Peyer's patch (tissue), 4 donors: ENCODE data around the gene SLC25A34. TPM values are rescaled to one million over a fixed set of nuclear protein-coding genes. Genes with fewer than 3 reads are reported as not detected.
A peak's percentile ranks its signal among the peaks of the same experiment; 100 is the strongest.

Experiments
- DNase-seq, 3 donors: peaks; one replicate each; pipeline ENCODE4 v3.0.0-alpha.2; 2017 to 2019
- H3K27ac ChIP-seq, 4 donors: fragments of 200-600 bp; sonication (generic); one replicate each; pipeline ENCODE4 v1.5.1; 2016 to 2019
- H3K27me3 ChIP-seq, 2 donors: fragments of 200-600 bp; sonication (generic); one replicate each; pipeline ENCODE4 v1.5.1; 2019
- H3K36me3 ChIP-seq, 3 donors: fragments of 200-600 bp; sonication (generic); one replicate each; pipeline ENCODE4 v1.5.1; 2016 to 2019
- H3K4me1 ChIP-seq, 4 donors: fragments of 200-600 bp; sonication (generic); one replicate each; pipeline ENCODE4 v1.5.1; 2016 to 2019
- H3K4me3 ChIP-seq, 4 donors: fragments of 200-600 bp; sonication (generic); 1 replicate in 3 of 4; 2 replicates in 1 of 4; pipeline ENCODE4 v1.5.1; 2016 to 2019; ENCODE audit warnings: mild to moderate bottlenecking in 1 of 4
- H3K9me3 ChIP-seq, 4 donors: fragments of 200-600 bp; sonication (generic); one replicate each; pipeline ENCODE4 v1.5.1; 2016 to 2019; ENCODE audit warnings: mild to moderate bottlenecking in 1 of 4
- POLR2A ChIP-seq, 2 donors: fragments of 450-650 bp; IDR thresholded peaks; one replicate each; pipeline ENCODE4 v1.5.1; 2017; ENCODE audit warnings: antibody characterized with exemption in 2 of 2, mild to moderate bottlenecking in 2 of 2, moderate library complexity in 2 of 2
- total RNA-seq, 4 donors: library from RNA; depleted of rRNA; stranded (reverse); fragments of >200 nt; gene quantifications; one replicate each; pipeline ENCODE4 v1.1.0, GENCODE V29; 2016
- TF ChIP-seq, protein P1 (sequence below), 6 experiments: fragments of 450-650 bp in 4 of 6; fragments of 200-600 bp in 2 of 6; sonication (generic) in 1 of 6; IDR thresholded peaks; one replicate each; pipeline ENCODE4 v1.5.1; 2017 to 2019; ENCODE audit warnings: antibody characterized with exemption in 6 of 6, mild to moderate bottlenecking in 3 of 6, moderate library complexity in 1 of 6

Gene SLC25A34
- total RNA-seq, 4 donors from 2014 or later: 32.2 to 127 (median 69.5) TPM

DNA sequence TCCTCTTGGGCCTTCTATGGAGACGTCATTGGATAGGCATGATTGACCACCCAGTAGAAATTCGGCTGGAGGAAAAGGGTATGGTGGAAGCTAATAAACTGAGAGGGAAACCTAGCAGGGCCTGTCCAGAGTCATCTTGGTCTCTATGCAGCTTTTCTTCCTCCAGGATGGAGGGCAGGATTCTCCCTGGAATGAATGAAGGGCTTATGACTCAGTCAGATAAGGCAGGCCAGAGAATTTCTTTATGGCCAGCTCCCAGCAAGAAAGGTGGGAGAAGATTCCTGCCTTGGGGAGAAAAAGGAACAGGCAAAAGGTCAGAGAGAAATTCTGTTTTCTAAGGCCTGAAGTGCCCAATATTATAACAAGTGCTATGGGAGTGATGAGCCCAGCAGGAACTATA lies 39.6 kb downstream of the SLC25A34 start:
- no peak for DNase-seq
- Histone ChIP-seq H3K4me1 (peaks cover 0 to 19% (median 2%) of the 10 kb centered on the region in 4 donors), H3K36me3 (peaks cover 0 to 78% (median 0%) of the 10 kb centered on the region in 3 donors), H3K27ac (no peak overlapping the region), H3K27me3 (no peaks in the 10 kb centered on the region), H3K9me3 (no peaks in the 10 kb centered on the region), H3K4me3 (no peak overlapping the region)
- TF ChIP-seq POLR2A (IDR thresholded peaks at IDR 0.05): no peak
- TF ChIP-seq, protein P1, sequence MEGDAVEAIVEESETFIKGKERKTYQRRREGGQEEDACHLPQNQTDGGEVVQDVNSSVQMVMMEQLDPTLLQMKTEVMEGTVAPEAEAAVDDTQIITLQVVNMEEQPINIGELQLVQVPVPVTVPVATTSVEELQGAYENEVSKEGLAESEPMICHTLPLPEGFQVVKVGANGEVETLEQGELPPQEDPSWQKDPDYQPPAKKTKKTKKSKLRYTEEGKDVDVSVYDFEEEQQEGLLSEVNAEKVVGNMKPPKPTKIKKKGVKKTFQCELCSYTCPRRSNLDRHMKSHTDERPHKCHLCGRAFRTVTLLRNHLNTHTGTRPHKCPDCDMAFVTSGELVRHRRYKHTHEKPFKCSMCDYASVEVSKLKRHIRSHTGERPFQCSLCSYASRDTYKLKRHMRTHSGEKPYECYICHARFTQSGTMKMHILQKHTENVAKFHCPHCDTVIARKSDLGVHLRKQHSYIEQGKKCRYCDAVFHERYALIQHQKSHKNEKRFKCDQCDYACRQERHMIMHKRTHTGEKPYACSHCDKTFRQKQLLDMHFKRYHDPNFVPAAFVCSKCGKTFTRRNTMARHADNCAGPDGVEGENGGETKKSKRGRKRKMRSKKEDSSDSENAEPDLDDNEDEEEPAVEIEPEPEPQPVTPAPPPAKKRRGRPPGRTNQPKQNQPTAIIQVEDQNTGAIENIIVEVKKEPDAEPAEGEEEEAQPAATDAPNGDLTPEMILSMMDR (IDR thresholded peaks at IDR 0.05): no peak

DNA sequence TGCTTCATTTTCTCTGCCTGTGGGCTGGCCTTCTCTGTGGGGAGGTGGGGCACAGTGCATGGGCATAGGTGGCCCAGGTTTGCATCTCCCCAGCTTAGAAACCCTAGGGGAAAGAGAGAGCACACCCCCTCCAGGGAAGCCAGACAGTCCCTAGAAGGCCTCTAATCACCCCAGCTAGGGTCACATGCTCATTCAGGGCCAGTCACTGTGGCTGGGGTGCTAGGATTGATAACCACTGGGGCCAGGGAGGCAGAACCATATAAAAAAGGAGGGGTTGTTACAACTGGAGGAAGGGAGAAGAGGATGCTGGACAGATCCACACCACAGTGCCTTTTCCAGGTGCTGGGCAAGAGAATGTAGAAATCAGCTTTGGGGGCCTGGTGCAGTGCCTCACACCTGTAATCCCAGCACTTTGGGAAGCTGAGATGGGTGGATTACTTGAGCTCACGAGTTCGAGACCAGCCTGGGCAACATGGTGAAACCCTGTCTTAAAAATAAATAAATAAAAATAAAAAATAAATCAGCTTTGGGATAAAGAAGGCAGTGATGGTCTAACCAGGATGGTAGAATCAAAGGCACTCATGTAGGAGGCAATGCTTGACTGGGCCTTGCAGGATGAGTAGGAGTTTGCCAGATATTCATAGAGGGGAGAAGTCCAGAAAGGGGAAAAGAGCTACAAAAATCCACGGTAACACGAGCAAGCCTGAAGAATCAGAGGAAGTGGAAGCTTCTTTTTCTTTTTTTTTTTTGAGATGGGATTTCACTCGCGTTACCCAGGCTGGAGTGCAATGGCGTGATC lies 42.0 kb downstream of the SLC25A34 start:
- H3K4me3 ChIP-seq: no peak overlapping the region
- no peak for DNase-seq
- peaks cover 0 to 70% (median 0%) of the 10 kb centered on the region in 3 donors for H3K36me3 ChIP-seq

GRCh38 chr1:15785683-15786082 lies 49.6 kb downstream of the SLC25A34 start:
- Histone ChIP-seq H3K9me3 (no peaks in the 10 kb centered on the region), H3K4me3 (no peak overlapping the region), H3K4me1 (peaks cover 0 to 11% (median 0%) of the 10 kb centered on the region in 4 donors), H3K27me3 (no peaks in the 10 kb centered on the region), H3K27ac (no peak overlapping the region), H3K36me3 (peaks cover 0 to 44% (median 0%) of the 10 kb centered on the region in 3 donors)
- TF ChIP-seq POLR2A (IDR thresholded peaks at IDR 0.05): no peak
- TF ChIP-seq, protein P1 (IDR thresholded peaks at IDR 0.05): no peak
- DNase-seq: no peak

More for the DNA sequence above, 42.0 kb downstream of the SLC25A34 start:
- Histone ChIP-seq H3K27ac (peak overlapping the region in 1 of 4 donors; percentile 84), H3K9me3 (no peaks in the 10 kb centered on the region), H3K27me3 (no peaks in the 10 kb centered on the region), H3K4me1 (peaks cover 0 to 27% (median 2%) of the 10 kb centered on the region in 4 donors)
- TF ChIP-seq, protein P1 (IDR thresholded peaks at IDR 0.05): no peak
- TF ChIP-seq POLR2A (IDR thresholded peaks at IDR 0.05): no peak

DNA sequence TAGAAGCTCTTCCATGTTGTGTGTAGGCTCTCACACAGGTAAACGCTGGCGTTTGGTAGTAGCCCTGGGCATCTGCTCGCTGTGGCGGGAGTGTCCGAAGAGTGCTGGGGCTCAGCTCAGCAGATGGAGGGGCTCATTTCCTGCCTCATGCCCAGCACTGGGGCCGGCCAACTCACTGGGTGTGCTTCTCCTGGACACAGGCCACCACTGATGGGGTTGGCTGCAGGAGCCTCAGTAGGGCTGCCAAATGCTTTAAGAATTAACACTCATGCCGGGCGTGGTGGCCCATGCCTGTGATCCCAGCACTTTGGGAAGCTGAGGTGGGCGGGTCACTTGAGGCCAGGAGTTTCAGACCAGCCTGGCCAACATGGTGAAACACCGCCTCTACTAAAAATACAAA lies 50.5 kb downstream of the SLC25A34 start:
- no peaks in the 10 kb centered on the region for H3K9me3 ChIP-seq
- H3K36me3 ChIP-seq: peaks cover 0 to 44% (median 0%) of the 10 kb centered on the region in 3 donors
- DNase-seq: peak in 1 of 3 donors; percentile 54
- H3K27ac ChIP-seq: no peak overlapping the region
- TF ChIP-seq, protein P1 (IDR thresholded peaks at IDR 0.05): no peak
- TF ChIP-seq POLR2A (IDR thresholded peaks at IDR 0.05): peak in 1 of 2 donors; percentile 15
- peaks cover 0 to 4% (median 0%) of the 10 kb centered on the region in 4 donors for H3K4me1 ChIP-seq
- H3K27me3 ChIP-seq: no peaks in the 10 kb centered on the region
- no peak overlapping the region for H3K4me3 ChIP-seq

DNA sequence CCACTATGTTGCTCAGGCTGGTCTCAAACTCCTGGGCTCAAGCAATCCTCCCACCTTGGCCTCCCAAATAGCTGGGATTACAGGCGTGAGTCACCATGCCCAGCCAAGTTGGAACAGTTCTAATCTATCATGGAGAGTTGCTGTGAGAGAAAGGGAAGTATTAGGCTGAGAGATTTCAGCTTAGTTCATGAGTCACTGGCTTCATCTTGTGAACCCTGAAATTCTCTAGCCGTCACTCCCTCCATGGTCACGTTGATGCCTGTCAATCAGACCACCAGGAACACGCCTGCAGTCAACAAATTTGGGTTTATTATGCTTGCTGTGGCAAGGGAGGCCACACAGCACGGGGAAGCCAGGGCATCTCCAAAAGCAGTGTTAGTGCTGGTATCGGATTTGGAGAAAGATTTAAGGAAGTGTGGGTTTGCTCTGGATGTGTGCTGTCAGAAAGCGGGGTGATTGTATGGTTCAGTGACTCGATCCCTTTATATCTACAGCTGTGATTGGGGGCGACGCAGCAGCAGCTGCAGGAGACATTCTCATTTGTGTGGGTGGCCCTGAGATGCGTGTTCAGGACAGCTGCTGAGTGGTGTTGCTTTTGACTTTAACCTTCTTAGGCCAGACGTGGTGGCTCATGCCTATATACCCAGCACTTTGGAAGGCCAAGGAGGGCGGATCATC lies 52.7 kb downstream of the SLC25A34 start:
- H3K36me3 ChIP-seq: peaks cover 0 to 25% (median 0%) of the 10 kb centered on the region in 3 donors
- H3K4me1 ChIP-seq: peaks cover 0 to 15% (median 0%) of the 10 kb centered on the region in 4 donors
- peak overlapping the region in 2 of 4 donors; percentile 26 to 36 for H3K27ac ChIP-seq
- no peak for DNase-seq
- TF ChIP-seq, protein P1 (IDR thresholded peaks at IDR 0.05): no peak
- no peak for TF ChIP-seq POLR2A (IDR thresholded peaks at IDR 0.05)
- no peaks in the 10 kb centered on the region for H3K9me3 ChIP-seq
- no peaks in the 10 kb centered on the region for H3K27me3 ChIP-seq
- H3K4me3 ChIP-seq: no peak overlapping the region

Other genes starting within 250 kb of the SLC25A34 start
- gene CASP9, start 212.0 kb upstream of the SLC25A34 start, total RNA-seq: 10 to 100 TPM in 3 of 4 donors, 1 to 10 TPM in 1; 7.4 to 34.0 (median 26.2) TPM
- gene DNAJC16, start 209.4 kb upstream of the SLC25A34 start, total RNA-seq: 10 to 100 TPM; 20.8 to 64.4 (median 31.8) TPM
- 10 to 100 TPM; 15.7 to 45.4 (median 39.6) TPM for gene AGMAT, start 151.2 kb upstream of the SLC25A34 start, total RNA-seq
- gene DDI2, start 118.8 kb upstream of the SLC25A34 start, total RNA-seq: 10 to 100 TPM; 56.0 to 97.1 (median 68.5) TPM
- 10 to 100 TPM; 20.0 to 63.5 (median 37.7) TPM for gene PLEKHM2, start 51.9 kb upstream of the SLC25A34 start, total RNA-seq
- 10 to 100 TPM in 3 of 4 donors, 1 to 10 TPM in 1; 2.5 to 42.4 (median 32.7) TPM for gene TMEM82, start 6.2 kb downstream of the SLC25A34 start, total RNA-seq
- gene FBLIM1, start 22.5 kb downstream of the SLC25A34 start, total RNA-seq: 100 to 1,000 TPM in 3 of 4 donors, 10 to 100 TPM in 1; 50.3 to 502 (median 337) TPM
- gene UQCRHL, start 71.4 kb downstream of the SLC25A34 start, total RNA-seq: 1 to 10 TPM; 1.3 to 2.5 (median 1.6) TPM
- 10 to 100 TPM; 51.8 to 94.9 (median 61.5) TPM for gene SPEN, start 111.4 kb downstream of the SLC25A34 start, total RNA-seq
- 100 to 1,000 TPM in 1 of 4 donors, 10 to 100 TPM in 3; 52.1 to 138 (median 56.6) TPM for gene ZBTB17, start 239.8 kb downstream of the SLC25A34 start, total RNA-seq